K562 (cell line): ENCODE results near the gene MAPKAPK3. TPM values are rescaled to one million over a fixed set of nuclear protein-coding genes. Genes with fewer than 3 reads are reported as not detected.

Experiments
- ATF1 ChIP-seq, 2 experiments: fragments of 450-650 bp in 1 of 2; IDR thresholded peaks; 2 replicates each; pipeline ENCODE4 v1.6.1; 2016; ENCODE audit warnings: missing compliant biosample characterization in 1 of 2, missing genetic modification characterization in 1 of 2
- CCAR2 ChIP-seq: fragments of 200-400 bp; formaldehyde crosslinking; IDR thresholded peaks from 2 replicates; pipeline ENCODE4 v1.6.1; 2017; ENCODE audit warnings: mild to moderate bottlenecking, low read depth, low read length
- DACH1 ChIP-seq: fragments of 450-650 bp; IDR thresholded peaks from 2 replicates; pipeline ENCODE4 v1.6.1; 2018; ENCODE audit not compliant: partially characterized antibody
- E2F8 ChIP-seq: fragments of 450-650 bp; IDR thresholded peaks from 2 replicates; pipeline ENCODE4 v1.7.1; 2018; ENCODE audit warnings: mild to moderate bottlenecking, low read depth; ENCODE audit not compliant: partially characterized antibody
- HNRNPK ChIP-seq: fragments of 200-400 bp; formaldehyde crosslinking; IDR thresholded peaks from one replicate; pipeline ENCODE4 v1.6.1; 2018; ENCODE audit warnings: mild to moderate bottlenecking, low read depth, low read length; ENCODE audit not compliant: poor library complexity, severe bottlenecking
- MTF1 ChIP-seq: fragments of 250-450 bp; sonication (Bioruptor Pico); IDR thresholded peaks from 2 replicates; pipeline ENCODE4 v1.9.0; 2021; ENCODE audit warnings: moderate library complexity, mild to moderate bottlenecking, inconsistent platforms, borderline replicate concordance
- MYBL2 ChIP-seq, 2 experiments: fragments of 450-650 bp in 1 of 2; sonication (generic) in 1 of 2; formaldehyde crosslinking in 1 of 2; IDR thresholded peaks; 2 replicates each; pipeline versions ENCODE4 v1.6.1 to v1.8.1; 2017 to 2022; ENCODE audit warnings: borderline replicate concordance in 1 of 2, inconsistent platforms in 1 of 2, low read depth in 1 of 2, mild to moderate bottlenecking in 1 of 2, missing genetic modification reagents in 1 of 2, moderate library complexity in 1 of 2
- MYC ChIP-seq, 2 experiments: fragments of 250-450 bp in 1 of 2; sonication (Bioruptor Pico) in 1 of 2; IDR thresholded peaks; 2 replicates each; pipeline versions ENCODE4 v1.5.1 to v1.6.1; 2012 to 2021; ENCODE audit warnings: low read depth in 2 of 2, borderline replicate concordance in 1 of 2, improper control_type of control experiment in 1 of 2, low read length in 1 of 2, mild to moderate bottlenecking in 1 of 2, moderate library complexity in 1 of 2
- NKRF ChIP-seq: fragments of 450-650 bp; IDR thresholded peaks from 2 replicates; pipeline ENCODE4 v1.6.1; 2016; ENCODE audit warnings: borderline replicate concordance
- PCBP2 ChIP-seq: fragments of 200-400 bp; formaldehyde crosslinking; IDR thresholded peaks from 2 replicates; pipeline ENCODE4 v1.6.1; 2018; ENCODE audit warnings: low read length, low read depth, mild to moderate bottlenecking, moderate library complexity; ENCODE audit not compliant: poor library complexity, severe bottlenecking
- PKNOX1 ChIP-seq: fragments of 450-650 bp; IDR thresholded peaks from 2 replicates; pipeline ENCODE4 v1.6.1; 2016
- SAFB2 ChIP-seq: fragments of 200-400 bp; formaldehyde crosslinking; IDR thresholded peaks from 2 replicates; pipeline ENCODE4 v1.6.1; 2018; ENCODE audit warnings: borderline replicate concordance, low read length, low read depth, moderate library complexity; ENCODE audit not compliant: severe bottlenecking
- SMARCB1 ChIP-seq: IDR thresholded peaks from 2 replicates; pipeline ENCODE4 v1.6.1; 2011; ENCODE audit warnings: improper control_type of control experiment, low read depth; ENCODE audit not compliant: insufficient read length
- STAG1 ChIP-seq: sonication (generic); formaldehyde crosslinking; IDR thresholded peaks from 2 replicates; pipeline ENCODE4 v1.5.0; 2020; ENCODE audit warnings: missing genetic modification reagents, borderline replicate concordance
- ZNF143 ChIP-seq: sonication (generic); formaldehyde crosslinking; IDR thresholded peaks from 2 replicates; pipeline ENCODE4 v1.9.0; 2022; ENCODE audit warnings: mild to moderate bottlenecking, missing genetic modification reagents
- ZNF280B ChIP-seq: fragments of 250-450 bp; sonication (Bioruptor Pico); IDR thresholded peaks from 2 replicates; pipeline ENCODE4 v1.5.1; 2021; ENCODE audit warnings: mild to moderate bottlenecking
- ZNF316 ChIP-seq: fragments of 450-650 bp; IDR thresholded peaks from 2 replicates; pipeline ENCODE4 v1.6.1; 2016
- ZNF551 ChIP-seq: fragments of 250-450 bp; sonication (Bioruptor Pico); IDR thresholded peaks from 2 replicates; pipeline ENCODE4 v1.5.0; 2021; ENCODE audit warnings: mild to moderate bottlenecking, moderate library complexity
- ZNF644 ChIP-seq: fragments of 200-800 bp; sonication (Bioruptor generic); IDR thresholded peaks from 2 replicates; pipeline ENCODE4 v1.6.1; 2016; ENCODE audit warnings: low read depth, missing genetic modification characterization, missing compliant biosample characterization
- polyA plus RNA-seq, 8 experiments: library from polyadenylated mRNA; depleted of rRNA in 4 of 8; stranded (reverse) in 5 of 8; unstranded in 3 of 8; fragments of >200 nt; fragmentation: Nextera tagmentation in 2 of 8; fragmentation: Illumina TruSeq in 1 of 8; extraction: Ambion mirVana in 2 of 8; extraction: Trizol in 1 of 8; gene quantifications; 2 replicates each; pipeline versions ENCODE4 v1.2.1 to v1.2.3, GENCODE V29; 2011 to 2014; ENCODE audit warnings: inconsistent platforms in 1 of 8, missing spikeins in 1 of 8
- total RNA-seq, 7 experiments: library from RNA; depleted of rRNA in 6 of 7; stranded (reverse); fragments of >200 nt in 6 of 7; fragmentation: Illumina TruSeq in 2 of 7; extraction: Trizol in 2 of 7; gene quantifications; 2 replicates each; pipeline versions ENCODE4 v1.2.1 to v1.2.3, GENCODE V29; 2011 to 2021; ENCODE audit warnings: low replicate concordance in 1 of 7

Gene MAPKAPK3
- total and polyA plus RNA-seq, 9 of the 15 experiments (the other 6 are each of a cell fraction or from before 2014, with no cell fraction given) = 8.0 to 56.4 (median 41.2) TPM

GRCh38 chr3:50600141-50600753 is 16.7 kb upstream of the MAPKAPK3 start (continued):
- TF ChIP-seq ZNF644 (tag) (no peak), ZNF280B (no peak), SMARCB1 (no peak), MYBL2 (IDR thresholded peaks at IDR 0.05; ENCODE audit: low read depth) (no peak), MYBL2 (CRISPR knock-in tag; IDR thresholded peaks at IDR 0.05; ENCODE audit: borderline replicate concordance) (no peak), SAFB2 (no peak), ZNF551 (CRISPR knock-in tag) (no peak), PKNOX1 (no peak), MYC (IDR thresholded peaks at IDR 0.05; ENCODE audit: low read depth, low read length) (no peak), MYC (CRISPR knock-in tag; IDR thresholded peaks at IDR 0.05; ENCODE audit: borderline replicate concordance, low read depth) (no peak), CCAR2 (no peak), ZNF316 (no peak), ZNF143 (no peak), NKRF (peak; percentile 26; the same call in 1 of the 2 replicates), HNRNPK (no peak), E2F8 (no peak), ATF1 (CRISPR knock-in tag; IDR thresholded peaks at IDR 0.05) (no peak), ATF1 (tag; IDR thresholded peaks at IDR 0.05) (no peak), PCBP2 (no peak), MTF1 (CRISPR knock-in tag) (no peak), STAG1 (no peak), DACH1 (no peak)
